ENCODE measurements around the gene C3orf80.
"Not testable (repeated sequence)": the region's sequence is repeated elsewhere in the genome, so short reads cannot be mapped to it uniquely, and the experiment has no call there.

C3orf80 gene

DNA sequence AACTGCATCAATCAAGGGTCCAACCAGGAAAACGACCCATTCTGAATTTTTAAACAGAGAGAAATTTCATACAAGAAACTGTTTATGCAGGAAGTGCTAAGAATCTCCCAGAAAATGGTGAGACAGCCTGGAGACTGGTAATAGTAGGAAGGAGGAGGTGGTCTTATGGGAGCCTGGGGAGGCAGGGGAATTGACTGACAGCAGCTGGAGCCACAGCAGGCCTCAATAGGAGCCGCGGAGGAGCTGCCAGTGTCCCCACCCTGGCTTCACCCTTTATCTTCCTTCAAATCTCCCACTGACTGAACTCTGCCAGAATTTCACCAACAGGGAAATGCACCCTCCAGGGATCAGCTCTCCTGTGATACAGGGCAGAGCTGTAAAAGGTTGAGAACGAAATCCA lies 7.5 kb upstream of the C3orf80 start:
- no peak for DNase-seq

DNA sequence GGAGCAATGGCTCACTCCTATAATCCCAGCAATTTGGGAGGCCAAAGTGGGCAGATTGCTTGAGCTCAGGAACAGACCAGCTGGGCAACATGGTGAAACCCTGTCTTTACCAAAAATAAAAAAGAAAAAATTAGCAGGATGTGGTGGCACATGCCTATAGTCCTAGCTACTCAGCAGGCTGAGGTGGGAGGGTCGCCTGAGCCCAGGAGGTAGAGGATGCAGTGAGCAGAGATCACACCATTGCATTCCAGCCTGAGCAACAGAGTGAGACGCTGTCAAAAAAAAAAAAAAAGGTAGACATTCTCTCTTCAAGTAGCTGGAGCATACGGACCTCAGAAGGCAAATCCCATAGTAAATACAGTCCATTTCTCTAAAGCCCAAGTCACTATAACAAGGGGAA lies 7.1 kb upstream of the C3orf80 start:
- no peak for DNase-seq

DNA sequence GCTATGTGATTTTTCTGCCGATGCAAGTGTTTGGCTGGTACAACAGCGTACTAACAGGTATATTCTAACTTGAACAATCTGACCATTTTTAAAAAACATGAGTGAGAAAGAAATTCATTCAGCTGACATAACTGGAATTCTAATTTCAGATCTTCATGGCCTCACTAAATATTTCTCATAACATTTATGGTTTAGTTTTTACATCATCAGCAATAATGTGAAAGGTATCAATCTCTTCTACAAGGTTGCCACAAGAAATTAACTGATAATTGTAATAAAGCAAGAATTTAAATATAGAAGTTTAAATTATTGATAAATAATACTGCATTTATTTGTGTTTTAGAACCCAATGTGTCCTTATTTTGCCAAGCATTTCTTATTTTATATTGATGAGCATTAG lies 5.2 kb upstream of the C3orf80 start:
- DNase-seq, result no peak

DNA sequence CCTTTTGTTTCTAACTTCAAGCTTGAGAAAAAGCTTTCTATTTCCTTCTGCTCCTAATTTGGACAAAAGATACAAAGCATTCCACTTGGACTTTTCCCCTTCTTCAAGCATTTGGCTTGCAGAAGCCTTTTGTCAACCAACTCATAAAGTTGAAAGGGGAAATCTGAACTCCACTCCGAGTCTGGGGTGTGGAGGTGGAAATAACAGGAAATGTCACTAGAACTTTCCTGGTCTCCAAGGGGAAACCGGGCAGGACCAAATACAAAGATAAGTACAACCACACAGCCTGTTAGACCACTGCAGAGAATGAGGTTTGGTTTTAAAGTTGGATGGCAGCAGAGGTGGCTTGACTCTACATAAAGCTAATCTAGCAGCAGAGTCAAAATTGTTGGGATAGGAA lies 4.2 kb upstream of the C3orf80 start:
- no peak for DNase-seq

DNA sequence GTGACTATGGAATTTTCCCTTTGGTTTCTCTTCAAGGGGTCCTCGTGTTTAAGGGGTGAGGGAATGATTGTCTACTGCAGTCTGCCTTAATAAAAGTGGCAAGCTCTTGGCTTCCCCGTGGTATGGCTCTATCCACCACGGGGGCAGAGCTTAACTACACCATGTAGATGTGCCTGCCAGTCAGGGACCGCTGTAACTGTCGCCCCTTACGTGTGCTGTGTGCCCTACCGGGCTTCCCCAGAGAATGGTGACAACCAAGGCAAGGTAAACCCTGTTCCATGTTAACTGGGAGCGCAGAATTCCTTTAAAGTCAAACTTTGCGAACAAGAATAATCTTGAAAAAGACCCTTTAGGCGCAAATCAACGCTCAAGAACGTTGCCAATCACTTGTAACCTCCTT lies 966 bp upstream of the C3orf80 start:
- DNase-seq, result peak; percentile 19 to 22

DNA sequence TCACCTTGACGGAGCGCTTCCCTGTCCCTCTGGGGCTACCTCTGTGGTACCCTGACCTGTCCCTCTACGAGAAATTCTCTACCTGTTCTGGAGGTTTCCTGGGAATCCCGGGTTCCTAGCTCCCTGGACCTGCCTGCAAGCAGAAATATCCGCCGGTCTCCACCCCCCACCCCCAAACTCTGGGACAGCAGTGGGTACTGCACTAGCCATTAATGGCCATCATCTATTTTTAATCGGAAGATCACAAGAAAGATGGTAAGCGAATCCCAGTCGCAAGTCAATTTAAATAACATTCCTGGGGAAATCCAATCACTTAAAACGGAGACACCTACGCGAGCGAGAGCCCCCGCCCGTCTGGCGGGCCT lies 429 bp upstream of the C3orf80 start:
- DNase-seq, result peak in 1 of 2 experiments; percentile 16

DNA sequence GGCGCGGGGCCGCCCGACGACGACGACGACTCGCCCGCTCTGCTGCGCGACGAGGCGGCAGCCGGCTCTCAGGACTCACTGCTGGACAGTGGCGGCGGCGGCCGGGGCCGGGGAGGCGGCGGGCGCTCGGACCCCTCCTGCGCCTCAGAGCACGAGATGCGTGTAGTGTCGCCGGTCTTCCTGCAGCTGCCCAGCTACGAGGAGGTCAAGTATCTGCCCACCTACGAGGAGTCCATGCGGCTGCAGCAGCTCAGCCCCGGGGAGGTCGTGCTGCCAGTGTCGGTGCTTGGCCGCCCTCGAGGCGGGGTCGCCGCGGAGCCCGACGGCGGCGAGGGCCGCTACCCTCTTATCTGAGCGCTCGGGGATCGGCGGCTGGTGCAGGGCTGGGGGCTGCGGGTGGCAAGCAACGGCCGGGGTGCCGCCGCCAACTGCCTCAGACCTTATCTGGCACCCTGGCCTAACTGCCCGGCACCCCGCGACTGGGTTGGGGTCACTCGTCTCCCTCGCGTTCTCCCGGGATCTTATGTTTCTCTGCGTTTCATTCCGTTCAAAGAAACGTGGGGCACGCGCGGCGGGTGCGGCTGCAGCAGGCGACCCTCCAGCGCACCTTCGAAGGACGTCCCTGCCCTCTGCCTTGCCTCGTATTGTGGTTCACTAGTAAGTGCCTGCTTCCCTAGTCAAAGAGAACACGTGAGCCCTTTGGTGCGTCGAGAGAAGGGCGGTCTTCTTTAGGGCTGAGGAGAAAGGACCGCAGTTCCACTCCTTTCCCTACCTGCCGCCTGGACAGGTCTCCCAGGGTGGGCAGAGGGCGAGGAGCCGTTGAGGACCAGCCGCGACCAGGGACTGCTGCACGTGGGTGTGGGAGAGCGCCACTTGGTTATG lies 1.0 kb downstream of the C3orf80 start:
- peak; percentile 26 to 28 for DNase-seq

DNA sequence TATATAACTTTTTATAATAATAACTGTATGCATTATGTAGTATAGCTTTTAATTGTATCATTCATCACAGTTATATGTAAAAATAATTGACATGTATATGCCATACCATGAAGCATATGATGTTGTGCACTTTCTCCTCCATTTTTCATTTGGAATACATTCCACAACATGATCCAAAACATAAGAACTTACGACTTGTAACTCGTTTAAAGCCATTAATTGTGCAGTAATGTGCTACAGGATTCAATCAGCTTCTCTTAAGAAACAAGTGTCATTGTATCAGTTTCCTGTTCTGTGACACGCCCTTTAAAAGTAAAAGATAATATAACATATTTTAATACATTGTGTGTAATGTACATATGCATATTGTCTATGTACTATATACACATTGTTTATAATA lies 2.2 kb downstream of the C3orf80 start:
- DNase-seq, result no peak

DNA sequence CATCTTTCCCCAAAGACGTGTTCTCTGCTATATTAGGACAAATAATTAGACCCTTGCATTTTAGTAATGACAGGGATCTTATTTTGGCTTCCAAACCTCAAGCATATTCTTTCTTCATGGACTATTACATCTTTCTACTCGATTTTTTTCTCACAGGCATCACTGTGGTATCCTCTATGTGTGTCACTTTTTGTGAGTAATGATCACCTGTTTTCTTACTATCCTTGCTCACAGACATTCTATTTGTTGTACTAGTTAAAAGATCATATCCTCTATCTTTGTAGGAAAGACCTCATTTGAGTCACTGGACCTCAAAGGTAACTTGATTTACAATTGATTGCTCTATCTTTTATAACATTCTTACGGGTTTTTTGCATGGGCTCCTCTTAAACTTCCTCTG lies 6.8 kb downstream of the C3orf80 start:
- DNase-seq, result no peak

DNA sequence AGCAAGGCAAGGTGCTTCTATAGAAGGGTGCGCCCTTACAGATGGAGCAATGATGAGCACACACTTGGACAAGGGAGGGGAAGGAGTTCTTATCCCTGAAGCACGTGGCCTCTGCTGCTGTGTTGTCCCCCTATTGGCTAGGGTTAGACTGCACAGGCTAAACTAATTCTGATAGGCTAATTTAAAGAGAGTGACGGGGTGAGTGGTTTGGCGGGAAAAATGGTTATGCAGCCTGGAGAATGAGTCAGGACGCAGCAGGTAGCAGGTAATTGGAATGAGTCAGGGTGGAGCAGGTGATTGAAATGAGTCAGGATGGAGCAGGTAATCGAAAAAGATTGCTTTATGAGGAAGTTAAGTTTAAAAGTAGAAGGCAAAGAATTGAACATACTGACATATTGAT lies 15.5 kb downstream of the C3orf80 start:
- not testable (repeated sequence) for DNase-seq

DNA sequence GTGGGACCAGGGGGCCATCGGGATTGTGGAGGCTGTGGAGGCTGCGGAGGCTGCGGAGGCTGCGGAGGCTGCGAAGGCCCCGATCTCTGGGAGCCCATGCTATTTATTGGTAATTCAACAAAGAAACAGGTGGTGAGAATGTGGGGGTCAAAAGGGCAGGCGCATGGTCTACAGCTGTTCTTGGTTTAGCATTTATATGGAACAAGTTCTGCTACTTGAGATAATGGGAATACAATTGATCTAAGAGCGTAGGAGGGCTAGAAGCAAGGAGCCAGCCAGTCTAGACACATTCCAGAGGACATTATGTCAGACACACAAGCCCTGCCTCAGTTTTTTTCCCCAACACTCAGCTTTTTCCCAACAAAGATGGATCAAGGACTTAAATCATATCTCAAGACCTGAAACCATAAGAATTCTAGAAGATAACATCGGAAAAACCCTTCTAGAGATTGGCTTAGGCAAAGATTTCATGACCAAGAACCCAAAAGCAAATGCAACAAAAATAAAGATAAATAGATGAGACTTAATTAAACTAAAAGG lies 20.1 kb downstream of the C3orf80 start:
- DNase-seq, result no peak

DNA sequence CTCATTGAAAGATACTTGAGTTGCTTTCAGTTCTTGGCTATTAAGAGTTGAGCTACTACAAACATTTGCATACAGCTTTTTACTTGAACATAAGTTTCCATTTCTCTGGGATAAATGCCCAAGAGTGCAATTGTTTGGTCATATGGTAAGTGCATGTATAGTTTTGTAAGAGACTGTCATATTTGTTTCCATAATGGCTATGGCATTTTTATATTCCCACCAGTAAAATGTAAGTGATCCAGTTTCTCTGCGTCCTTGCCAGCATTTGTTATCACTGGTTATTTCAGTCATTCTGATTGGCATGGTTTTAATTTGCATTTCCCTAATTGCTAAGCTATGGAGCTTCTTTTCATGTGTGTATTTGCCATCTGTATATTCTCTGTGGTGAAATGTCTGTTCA lies 22.5 kb downstream of the C3orf80 start:
- no peak for DNase-seq

DNA sequence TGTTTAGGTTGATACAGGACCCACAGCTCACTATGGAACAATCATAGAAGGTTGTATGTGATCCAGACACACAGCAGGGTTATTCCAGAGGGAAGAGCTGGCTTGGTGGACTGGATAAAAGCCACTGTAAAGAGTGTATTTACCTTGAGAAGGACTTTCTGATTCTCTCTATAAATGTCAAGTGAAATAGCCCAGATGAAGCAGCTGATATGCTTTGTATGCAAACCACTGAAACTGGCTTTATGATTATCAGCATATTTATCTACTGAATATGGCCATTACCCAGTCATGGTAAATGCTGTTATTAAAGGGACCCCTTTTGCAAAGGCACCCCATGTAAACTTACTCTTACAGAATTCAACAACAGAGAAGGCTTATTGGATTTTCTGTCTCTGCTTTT lies 28.1 kb downstream of the C3orf80 start:
- DNase-seq, result no peak

DNA sequence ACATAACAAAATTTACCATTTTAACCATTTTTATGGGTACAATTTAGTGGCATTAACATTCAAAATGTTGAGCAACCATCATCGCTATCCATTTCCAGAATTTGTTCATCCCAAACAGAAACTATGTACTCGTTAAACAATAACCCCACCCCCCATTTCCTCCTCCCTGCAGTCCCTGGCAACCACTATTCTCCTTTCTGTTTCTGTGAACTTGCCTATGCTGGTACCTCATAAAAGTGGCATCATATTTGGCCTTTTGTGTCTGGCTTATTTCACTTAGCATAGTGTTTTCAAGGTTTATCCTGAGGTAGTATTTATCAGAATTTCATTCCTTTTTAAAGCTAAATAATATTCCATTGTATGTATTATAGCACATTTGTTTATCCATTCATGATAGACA lies 32.4 kb downstream of the C3orf80 start:
- no peak for DNase-seq

DNA sequence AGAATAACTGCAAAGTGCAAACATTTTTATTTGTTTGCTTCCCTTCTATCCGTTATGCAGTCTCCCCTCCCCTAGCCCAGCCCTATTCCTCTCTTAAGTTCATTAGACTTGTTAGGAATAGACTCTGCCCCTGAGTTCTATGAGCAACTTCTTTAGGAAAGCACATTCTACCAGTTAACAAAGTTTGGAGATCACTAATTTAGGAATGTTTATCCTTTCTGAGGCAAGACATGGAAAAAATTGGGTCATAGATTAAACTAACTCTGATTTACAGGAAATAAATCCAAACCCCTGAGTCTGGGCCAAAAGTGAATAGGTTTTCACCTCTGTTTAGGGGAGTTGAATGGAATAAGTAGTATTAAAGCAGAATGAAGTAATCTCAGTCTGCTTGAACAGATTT lies 34.4 kb downstream of the C3orf80 start:
- no peak for DNase-seq

DNA sequence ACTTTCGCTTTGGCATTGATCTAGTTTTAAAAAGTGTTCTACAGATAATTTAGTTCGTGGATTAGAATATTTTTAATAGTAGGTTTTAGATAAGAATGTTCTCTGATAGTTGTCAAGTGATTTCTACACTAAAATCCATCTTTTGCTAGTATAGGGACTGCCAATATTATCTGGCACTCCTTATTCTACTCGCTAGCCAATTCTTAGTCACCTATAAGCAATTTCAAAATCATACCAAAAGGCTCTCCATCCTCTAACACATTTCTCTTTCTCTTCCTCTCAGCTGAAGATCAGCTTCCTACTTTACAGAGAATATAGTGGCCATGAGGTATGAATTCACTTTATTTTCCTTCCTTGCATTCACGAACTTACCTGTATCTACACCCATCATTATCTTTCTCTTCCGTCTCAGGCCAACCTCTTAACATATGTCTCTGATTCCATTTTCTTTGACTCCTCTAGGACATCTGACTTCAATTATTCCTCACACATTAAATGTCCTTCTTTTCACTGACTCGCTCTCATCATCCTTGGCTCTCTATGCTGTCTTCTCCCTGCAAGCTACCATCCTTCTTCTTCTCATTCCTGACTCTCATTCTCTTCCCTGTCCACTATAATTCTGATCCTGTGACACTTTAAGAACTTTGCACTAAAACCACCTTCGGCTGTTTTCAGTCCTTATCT lies 35.5 kb downstream of the C3orf80 start:
- DNase-seq, result no peak

DNA sequence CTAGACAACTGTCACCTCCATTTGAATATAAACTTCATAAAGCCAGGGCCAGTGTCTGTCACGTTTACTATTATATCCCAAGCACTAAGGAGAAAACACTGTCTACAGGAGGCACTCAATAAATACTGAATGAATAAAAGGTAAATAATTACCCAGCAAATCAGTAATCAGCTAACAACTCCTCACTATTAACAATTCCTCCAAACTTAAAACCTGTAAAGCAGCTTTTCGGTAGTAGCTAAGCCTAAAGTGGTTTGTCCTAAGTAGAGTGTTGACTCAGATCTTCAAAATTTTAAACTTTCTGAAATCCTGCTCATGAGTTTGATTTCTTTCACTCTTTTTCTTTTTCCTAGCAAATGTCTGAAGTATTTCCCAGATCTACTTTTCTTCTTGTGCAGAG lies 39.9 kb downstream of the C3orf80 start:
- DNase-seq, result no peak
